Measurements from ENCODE around the gene NOP56.

NOP56 gene

DNA sequence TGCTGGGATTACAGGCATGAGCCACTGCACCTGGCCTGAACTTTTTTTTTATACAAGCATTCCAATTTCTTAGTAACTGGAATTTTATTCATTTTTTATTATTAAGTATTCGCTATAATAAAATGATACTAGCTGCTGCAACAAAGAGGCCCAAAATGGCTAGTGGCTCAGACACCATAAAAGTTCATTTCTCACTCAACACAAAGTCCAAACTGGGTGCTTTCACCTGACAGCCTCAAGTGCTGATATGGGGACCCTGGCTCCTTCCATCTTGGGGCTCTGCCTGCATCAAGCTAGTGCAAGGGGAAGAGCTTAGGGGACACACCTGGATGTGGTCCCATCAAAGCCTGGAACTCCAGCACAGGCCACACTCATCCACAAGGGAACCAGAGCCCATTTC, 12.2 kb upstream of the NOP56 start:
- TF ChIP-seq, protein P1, sequence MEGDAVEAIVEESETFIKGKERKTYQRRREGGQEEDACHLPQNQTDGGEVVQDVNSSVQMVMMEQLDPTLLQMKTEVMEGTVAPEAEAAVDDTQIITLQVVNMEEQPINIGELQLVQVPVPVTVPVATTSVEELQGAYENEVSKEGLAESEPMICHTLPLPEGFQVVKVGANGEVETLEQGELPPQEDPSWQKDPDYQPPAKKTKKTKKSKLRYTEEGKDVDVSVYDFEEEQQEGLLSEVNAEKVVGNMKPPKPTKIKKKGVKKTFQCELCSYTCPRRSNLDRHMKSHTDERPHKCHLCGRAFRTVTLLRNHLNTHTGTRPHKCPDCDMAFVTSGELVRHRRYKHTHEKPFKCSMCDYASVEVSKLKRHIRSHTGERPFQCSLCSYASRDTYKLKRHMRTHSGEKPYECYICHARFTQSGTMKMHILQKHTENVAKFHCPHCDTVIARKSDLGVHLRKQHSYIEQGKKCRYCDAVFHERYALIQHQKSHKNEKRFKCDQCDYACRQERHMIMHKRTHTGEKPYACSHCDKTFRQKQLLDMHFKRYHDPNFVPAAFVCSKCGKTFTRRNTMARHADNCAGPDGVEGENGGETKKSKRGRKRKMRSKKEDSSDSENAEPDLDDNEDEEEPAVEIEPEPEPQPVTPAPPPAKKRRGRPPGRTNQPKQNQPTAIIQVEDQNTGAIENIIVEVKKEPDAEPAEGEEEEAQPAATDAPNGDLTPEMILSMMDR (IDR thresholded peaks at IDR 0.05; ENCODE audit: borderline replicate concordance, insufficient read depth, low read depth, low read length) = no peak
- H3K4me3 ChIP-seq (ENCODE audit: low read depth, low read length) = no peak overlapping the region

DNA sequence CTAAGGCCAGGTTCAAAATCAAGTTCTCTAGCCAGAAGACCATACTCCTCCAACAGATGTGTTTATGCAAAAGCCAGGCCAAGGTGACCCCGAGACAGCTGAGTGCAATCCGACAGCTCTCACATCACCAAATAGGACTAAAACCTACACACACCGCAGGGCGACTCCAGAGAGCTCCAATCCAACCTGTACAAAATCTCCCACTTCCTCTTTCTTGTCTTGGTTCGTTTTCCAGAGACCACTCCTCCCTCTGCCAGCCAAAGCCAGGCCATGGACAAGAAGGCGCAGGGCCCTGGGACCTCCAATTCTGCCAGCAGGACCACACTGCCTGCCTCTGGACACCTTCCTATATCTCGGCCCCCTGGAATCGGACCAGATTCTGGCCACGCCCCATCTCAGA, 11.5 kb upstream of the NOP56 start:
- H3K4me3 ChIP-seq (ENCODE audit: low read depth, low read length) = no peak overlapping the region
- TF ChIP-seq, protein P1 (IDR thresholded peaks at IDR 0.05; ENCODE audit: borderline replicate concordance, insufficient read depth, low read depth, low read length) = no peak

DNA sequence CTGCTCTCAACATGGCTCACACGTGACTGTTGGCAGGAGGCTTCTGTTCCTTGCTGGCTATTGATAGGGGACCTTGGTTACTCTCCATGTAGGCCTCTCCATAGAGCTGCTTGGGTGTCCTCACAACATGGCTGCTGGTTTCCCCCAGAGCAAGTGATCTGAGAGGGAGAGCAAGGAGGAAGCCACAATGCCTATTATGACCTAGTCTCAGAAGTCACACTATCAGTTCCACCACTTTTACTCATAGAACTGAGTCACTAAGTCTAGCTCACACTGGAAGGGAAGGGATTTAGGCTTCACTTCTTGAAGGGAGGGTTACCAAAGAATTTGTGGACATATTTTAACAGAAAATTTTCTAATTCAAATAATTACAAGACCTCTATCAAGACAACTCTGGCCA, 8.7 kb upstream of the NOP56 start:
- TF ChIP-seq, protein P1 (IDR thresholded peaks at IDR 0.05; ENCODE audit: borderline replicate concordance, insufficient read depth, low read depth, low read length) = no peak
- H3K4me3 ChIP-seq (ENCODE audit: low read depth, low read length) = no peak overlapping the region

DNA sequence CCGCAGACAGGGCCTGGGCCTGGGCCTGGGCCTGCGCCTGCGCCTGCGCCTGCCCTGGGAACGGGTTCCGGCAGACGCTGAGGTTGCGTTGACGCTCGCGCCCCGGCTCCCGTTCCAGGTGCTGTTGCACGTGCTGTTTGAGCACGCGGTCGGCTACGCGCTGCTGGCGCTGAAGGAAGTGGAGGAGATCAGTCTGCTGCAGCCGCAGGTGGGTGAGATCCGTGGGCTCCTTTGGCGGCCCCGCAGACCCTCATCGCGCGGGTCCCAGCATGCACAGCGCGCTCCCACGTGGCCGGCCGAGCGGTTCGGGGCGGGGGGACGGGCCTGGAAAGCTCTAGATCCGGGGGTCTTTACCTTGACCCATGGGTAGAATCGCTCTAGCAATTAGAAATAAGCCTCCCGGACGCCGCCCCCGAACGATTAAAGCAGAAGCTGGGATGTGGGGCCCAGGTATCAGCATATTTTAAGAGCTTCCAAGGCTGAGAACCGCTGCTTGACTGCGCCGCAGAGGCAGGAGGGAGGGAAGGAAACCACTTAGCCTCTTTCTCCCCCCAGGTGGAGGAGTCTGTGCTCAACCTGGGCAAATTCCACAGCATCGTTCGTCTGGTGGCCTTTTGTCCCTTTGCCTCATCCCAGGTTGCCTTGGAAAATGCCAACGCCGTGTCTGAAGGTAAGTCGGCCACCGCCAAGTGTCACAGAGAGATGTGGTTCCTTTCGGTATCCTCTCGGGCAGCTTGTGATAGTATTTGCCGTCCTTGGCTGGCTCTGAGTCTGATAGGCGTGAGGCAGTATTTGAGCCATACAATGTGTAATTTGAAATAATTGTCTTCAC, 508 bp downstream of the NOP56 start:
- H3K4me3 ChIP-seq (ENCODE audit: low read depth, low read length) = peak overlapping the region; percentile 90
- TF ChIP-seq, protein P1 (IDR thresholded peaks at IDR 0.05; ENCODE audit: borderline replicate concordance, insufficient read depth, low read depth, low read length) = no peak

DNA sequence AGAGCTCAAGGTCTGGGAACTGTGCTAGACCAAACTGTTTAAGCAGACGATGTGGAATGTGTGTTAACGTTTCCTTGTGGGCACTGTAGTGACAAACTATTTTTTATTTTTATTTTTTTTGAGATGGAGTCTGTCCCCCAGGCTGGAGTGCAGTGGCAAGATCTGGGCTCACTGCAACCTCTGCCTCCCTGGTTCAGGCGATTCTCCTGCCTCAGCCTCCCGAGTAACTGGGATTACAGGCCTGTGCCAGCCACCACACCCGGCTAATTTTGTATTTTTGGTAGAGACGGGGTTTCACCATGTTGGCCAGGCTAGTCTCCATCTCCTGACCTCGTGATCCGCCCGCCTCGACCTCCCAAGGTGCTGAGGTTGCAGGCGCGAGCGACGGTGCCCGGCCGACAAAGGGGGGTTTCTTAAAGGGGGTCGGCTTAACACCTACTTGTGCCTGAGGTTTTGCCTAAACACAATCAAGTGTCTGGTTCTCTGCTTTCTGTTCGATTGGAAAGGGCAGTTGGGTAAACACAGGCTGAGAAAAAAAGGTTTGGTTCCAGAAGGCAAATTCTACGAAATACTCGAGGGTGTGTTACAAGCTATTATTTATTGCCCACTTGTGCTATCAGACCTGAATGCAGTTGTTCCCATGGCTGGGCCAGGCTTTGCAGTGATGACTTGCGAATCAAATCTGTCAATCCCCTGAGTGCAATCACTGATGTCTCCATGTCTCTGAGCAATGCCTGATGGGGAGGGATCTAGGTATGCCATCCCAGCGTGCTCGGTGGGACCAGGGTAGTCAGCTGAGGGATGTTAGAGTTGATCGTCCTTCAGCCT, 1.3 kb downstream of the NOP56 start:
- TF ChIP-seq, protein P1 (IDR thresholded peaks at IDR 0.05; ENCODE audit: borderline replicate concordance, insufficient read depth, low read depth, low read length) = no peak
- peak overlapping the region; percentile 90 for H3K4me3 ChIP-seq (ENCODE audit: low read depth, low read length)

DNA sequence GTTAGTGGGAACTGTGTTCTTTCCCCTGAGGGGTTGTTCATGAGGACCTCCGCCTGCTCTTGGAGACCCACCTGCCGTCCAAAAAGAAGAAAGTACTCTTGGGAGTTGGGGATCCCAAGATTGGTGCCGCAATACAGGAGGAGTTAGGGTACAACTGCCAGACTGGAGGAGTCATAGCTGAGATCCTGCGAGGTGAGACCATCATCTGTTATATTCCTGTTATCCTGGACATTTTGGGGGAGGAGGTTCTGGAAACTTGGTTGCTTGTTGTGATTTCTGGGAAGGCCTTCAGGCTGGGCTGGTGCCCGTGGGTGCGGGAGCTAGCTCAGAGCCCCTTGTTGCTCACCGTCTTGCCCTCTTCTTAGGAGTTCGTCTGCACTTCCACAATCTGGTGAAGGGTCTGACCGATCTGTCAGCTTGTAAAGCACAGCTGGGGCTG, 2.0 kb downstream of the NOP56 start:
- H3K4me3 ChIP-seq (ENCODE audit: low read depth, low read length) = peak overlapping the region; percentile 90
- TF ChIP-seq, protein P1 (IDR thresholded peaks at IDR 0.05; ENCODE audit: borderline replicate concordance, insufficient read depth, low read depth, low read length) = no peak
